ENCODE data around the gene MED20.
"Not testable (repeated sequence)": the region's sequence is repeated elsewhere in the genome, so short reads cannot be mapped to it uniquely, and the experiment has no call there.

Gene MED20

GRCh38 chr6:41955412-41955811 is 34.5 kb upstream of the MED20 start:
- no peak for TF ChIP-seq CTCF (IDR thresholded peaks at IDR 0.05; ENCODE audit: borderline replicate concordance, control extremely low read depth, extremely low read depth, insufficient read depth, missing control alignments)
- in situ Hi-C loops (cut with MboI; ENCODE audit: low sequenced_read_pairs, unreplicated experiment) = no loop called here
- no peak for DNase-seq (ENCODE audit: low spot score)

GRCh38 chr6:41954668-41955067 is 33.7 kb upstream of the MED20 start:
- in situ Hi-C loops (cut with MboI; ENCODE audit: low sequenced_read_pairs, unreplicated experiment) = no loop called here
- DNase-seq (ENCODE audit: low spot score) = no peak
- TF ChIP-seq CTCF (IDR thresholded peaks at IDR 0.05; ENCODE audit: borderline replicate concordance, control extremely low read depth, extremely low read depth, insufficient read depth, missing control alignments) = no peak

- in situ Hi-C loops (cut with MboI; ENCODE audit: low sequenced_read_pairs, unreplicated experiment) = no loop called here
Observed at GRCh38 chr6:41947581-41948220, 26.8 kb upstream of the MED20 start.

GRCh38 chr6:41943456-41943855 is 22.5 kb upstream of the MED20 start:
- in situ Hi-C loops (cut with MboI; ENCODE audit: low sequenced_read_pairs, unreplicated experiment) = no loop called here
- TF ChIP-seq CTCF (IDR thresholded peaks at IDR 0.05; ENCODE audit: borderline replicate concordance, control extremely low read depth, extremely low read depth, insufficient read depth, missing control alignments) = no peak
- no peak for DNase-seq (ENCODE audit: low spot score)

More at GRCh38 chr6:41947581-41948220, 26.8 kb upstream of the MED20 start:
- no peak for DNase-seq (ENCODE audit: low spot score)
- no peak for TF ChIP-seq CTCF (IDR thresholded peaks at IDR 0.05; ENCODE audit: borderline replicate concordance, control extremely low read depth, extremely low read depth, insufficient read depth, missing control alignments)

GRCh38 chr6:41942882-41943281 is 21.9 kb upstream of the MED20 start:
- in situ Hi-C loops (cut with MboI; ENCODE audit: low sequenced_read_pairs, unreplicated experiment); DNase-seq (ENCODE audit: low spot score): not testable (repeated sequence)

- TF ChIP-seq CTCF (IDR thresholded peaks at IDR 0.05; ENCODE audit: borderline replicate concordance, control extremely low read depth, extremely low read depth, insufficient read depth, missing control alignments) = no peak
Observed at GRCh38 chr6:41942067-41942851, 21.3 kb upstream of the MED20 start.

More at GRCh38 chr6:41942067-41942851, 21.3 kb upstream of the MED20 start:
- DNase-seq (ENCODE audit: low spot score) = no peak
- in situ Hi-C loops (cut with MboI; ENCODE audit: low sequenced_read_pairs, unreplicated experiment) = no loop called here

Measured in GM13976 (cell line).